HCT116 (cell line): ENCODE measurements around the gene ERVMER34-1. TPM values are rescaled to one million over a fixed set of nuclear protein-coding genes. Genes with fewer than 3 reads are reported as not detected.

ENCODE experiments used
- ATAC-seq: fragments of 200-7000 bp; cut with Tn5 transposase; 2 replicates; pipeline ENCODE4 v1.9.1; 2020; ENCODE audit warnings: mild to moderate bottlenecking, moderate library complexity
- BruUV-seq: library from RNA; stranded (reverse); fragments of 400-500 nt; replicated peaks from 2 replicates; lab custom pipeline; 2021; lab: Mats Ljungman, UMichigan
- CTCF ChIA-PET: fragments of 300-600 bp; sonication (Branson Sonifier 250); formaldehyde crosslinking; loops from one replicate; lab custom pipeline; 2021; ENCODE audit warnings: antibody characterized with exemption; lab: Charles Lee
- POLR2A ChIA-PET: fragments of 300-600, 350-600 bp; sonication (Branson Sonifier 250); formaldehyde crosslinking; loops from one replicate; lab custom pipeline; 2021; ENCODE audit warnings: antibody characterized with exemption; lab: Charles Lee
- RAD21 ChIA-PET, 2 experiments: fragments of 300-600 bp; sonication (Branson Sonifier 250); formaldehyde crosslinking; loops; one replicate each; lab custom pipeline; 2023; ENCODE audit warnings: low total read pairs in 2 of 2; ENCODE audit not compliant: uncharacterized antibody in 2 of 2, unreplicated experiment in 2 of 2, low non-redundant PET in 1 of 2; lab: Charles Lee
- DNase-seq: peaks from one replicate; pipeline ENCODE4 v3.0.0-alpha.2; 2010; ENCODE audit warnings: low read depth, low spot score
- H2AFZ ChIP-seq: fragments of 200-600 bp; shearing (Covaris generic), sonication (generic); 2 replicates; pipeline ENCODE4 v1.6.1; 2017; ENCODE audit warnings: low read depth, mixed run types, mixed read lengths, antibody characterized with exemption, low read length; ENCODE audit not compliant: poor library complexity, severe bottlenecking
- H3K27ac ChIP-seq: 2 replicates; pipeline ENCODE4 v1.5.1; 2012; ENCODE audit warnings: low read depth, low read length
- H3K27me3 ChIP-seq: fragments of 200-600 bp; sonication (generic); 2 replicates; pipeline ENCODE4 v1.6.1; 2016; ENCODE audit warnings: mixed run types, low read length, mixed read lengths; ENCODE audit not compliant: insufficient read depth
- H3K36me3 ChIP-seq, 2 experiments: fragments of 200-500 bp in 1 of 2; fragments of 200-600 bp in 1 of 2; sonication (Bioruptor generic) in 1 of 2; sonication (generic) in 1 of 2; 2 replicates each; pipeline versions ENCODE4 v1.5.1 to v1.6.1; 2014 to 2016; ENCODE audit warnings: low read length in 2 of 2, inconsistent platforms in 1 of 2, mixed read lengths in 1 of 2, mixed run types in 1 of 2; ENCODE audit not compliant: insufficient read depth in 2 of 2, control insufficient read depth in 1 of 2
- H3K4me1 ChIP-seq, 2 experiments: fragments of 200-600 bp in 1 of 2; sonication (generic) in 1 of 2; 2 replicates each; pipeline versions ENCODE4 v1.5.1 to v1.6.1; 2012 to 2017; ENCODE audit warnings: low read length in 2 of 2, inconsistent platforms in 1 of 2, mild to moderate bottlenecking in 1 of 2, mixed read lengths in 1 of 2, mixed run types in 1 of 2, moderate library complexity in 1 of 2; ENCODE audit not compliant: insufficient read depth in 2 of 2, control insufficient read depth in 1 of 2
- H3K4me2 ChIP-seq: fragments of 200-600 bp; sonication (generic); 2 replicates; pipeline ENCODE4 v1.6.1; 2017; ENCODE audit warnings: mixed run types, low read length, mixed read lengths
- H3K4me3 ChIP-seq, 2 experiments: fragments of 200-600 bp in 1 of 2; sonication (generic) in 1 of 2; replicated peaks in 1 of 2; 2 replicates each; pipeline ENCODE4 v1.5.1; 2011 to 2016; ENCODE audit warnings: low read length in 2 of 2, control low read depth in 1 of 2, low read depth in 1 of 2, mild to moderate bottlenecking in 1 of 2, mixed read lengths in 1 of 2, mixed run types in 1 of 2
- H3K79me2 ChIP-seq: fragments of 200-600 bp; sonication (generic); 2 replicates; pipeline ENCODE4 v1.6.1; 2017; ENCODE audit warnings: mild to moderate bottlenecking, mixed run types, low read length, moderate library complexity, mixed read lengths; ENCODE audit not compliant: insufficient read depth
- H3K9ac ChIP-seq: fragments of 200-600 bp; sonication (generic); 2 replicates; pipeline ENCODE4 v1.6.1; 2016; ENCODE audit warnings: low read length, mixed read lengths
- H3K9me2 ChIP-seq: fragments of 200-600 bp; sonication (generic), shearing (Covaris generic); 2 replicates; pipeline ENCODE4 v1.6.1; 2017; ENCODE audit warnings: mixed run types, mild to moderate bottlenecking, moderate library complexity; ENCODE audit not compliant: insufficient read depth
- H3K9me3 ChIP-seq, 2 experiments: fragments of 200-500 bp in 1 of 2; fragments of 200-600 bp in 1 of 2; sonication (Bioruptor generic) in 1 of 2; sonication (generic) in 1 of 2; 2 replicates each; pipeline ENCODE4 v1.6.1; 2014 to 2017; ENCODE audit warnings: low read length in 2 of 2, mixed read lengths in 2 of 2, inconsistent platforms in 1 of 2, low read depth in 1 of 2, mild to moderate bottlenecking in 1 of 2, mixed run types in 1 of 2, moderate library complexity in 1 of 2; ENCODE audit not compliant: control insufficient read depth in 1 of 2, insufficient read depth in 1 of 2
- H4K20me1 ChIP-seq: fragments of 200-600 bp; sonication (generic), shearing (Covaris generic); 2 replicates; pipeline ENCODE4 v1.6.1; 2017; ENCODE audit warnings: mixed run types, mild to moderate bottlenecking, moderate library complexity; ENCODE audit not compliant: insufficient read depth
- CBX3 ChIP-seq: IDR thresholded peaks from 2 replicates; pipeline ENCODE4 v1.6.1; 2012; ENCODE audit warnings: low read depth
- SIN3A ChIP-seq: IDR thresholded peaks from 2 replicates; pipeline ENCODE4 v1.6.1; 2012; ENCODE audit warnings: low read depth
- YY1 ChIP-seq: IDR thresholded peaks from 2 replicates; pipeline ENCODE4 v1.6.1; 2011; ENCODE audit warnings: low read length, low read depth, moderate library complexity, mild to moderate bottlenecking; ENCODE audit not compliant: insufficient replicate concordance; ENCODE audit errors: extremely low read depth
- intact Hi-C: fragments of 100-400 bp; cut with micrococcal nuclease; formaldehyde crosslinking; loops from 2 replicates; pipeline ENCODE4 v1.10.0; 2022
- total RNA-seq: library from RNA; stranded (reverse); gene quantifications from one replicate; pipeline ENCODE4 v1.2.1, GENCODE V29; 2021; ENCODE audit not compliant: unreplicated experiment
- TF ChIP-seq, protein P1 (sequence below): IDR thresholded peaks from 2 replicates; pipeline ENCODE4 v1.6.1; 2011; ENCODE audit warnings: mild to moderate bottlenecking, low read length, moderate library complexity; ENCODE audit not compliant: insufficient replicate concordance; ENCODE audit errors: extremely low read depth
- TF ChIP-seq, protein P2 (sequence below): IDR thresholded peaks from 2 replicates; pipeline ENCODE4 v1.6.1; 2012

Gene ERVMER34-1
- total RNA-seq, 1 experiment from 2014 or later, result 17.5 TPM

- Histone ChIP-seq H3K9ac (peak overlapping the region; percentile 56), H3K4me3 (peak overlapping the region; percentile 57 to 73), H3K9me2 (no peaks in the 10 kb centered on the region), H2AFZ (peak overlapping the region; percentile 30), H3K4me1 (peaks cover 17 to 29% of the 10 kb centered on the region in 2 experiments), H3K79me2 (peaks cover 28% of the 10 kb centered on the region), H3K4me2 (peak overlapping the region; percentile 76), H3K27me3 (no peaks in the 10 kb centered on the region), H3K9me3 (no peaks in the 10 kb centered on the region), H4K20me1 (no peaks in the 10 kb centered on the region), H3K27ac (peak overlapping the region; percentile 8; the same call in 1 of the 2 replicates), H3K36me3 (peaks cover 18 to 31% of the 10 kb centered on the region in 2 experiments)
- ChIA-PET RAD21 (no interaction called here), POLR2A (interaction anchor here (0.6 to 2.3 kb wide), 24 partner anchors 8 to 869 kb away, joined by 3 to 34 read pairs (median 4); partner anchors contain the start of genes DCUN1D4 and ERVMER34-1), CTCF (interaction anchor here (1.1 to 1.5 kb wide), 3 partner anchors 167 to 271 kb away, joined by 3 to 5 read pairs (median 4); no protein-coding TSS in a partner anchor)
- ATAC-seq (peak; percentile 23), DNase-seq (no peak)
- intact Hi-C loops, result loop anchor here (2.0 to 5.0 kb wide), 3 partner anchors 51 to 167 kb away; no protein-coding TSS in a partner anchor
- TF ChIP-seq, protein P1, sequence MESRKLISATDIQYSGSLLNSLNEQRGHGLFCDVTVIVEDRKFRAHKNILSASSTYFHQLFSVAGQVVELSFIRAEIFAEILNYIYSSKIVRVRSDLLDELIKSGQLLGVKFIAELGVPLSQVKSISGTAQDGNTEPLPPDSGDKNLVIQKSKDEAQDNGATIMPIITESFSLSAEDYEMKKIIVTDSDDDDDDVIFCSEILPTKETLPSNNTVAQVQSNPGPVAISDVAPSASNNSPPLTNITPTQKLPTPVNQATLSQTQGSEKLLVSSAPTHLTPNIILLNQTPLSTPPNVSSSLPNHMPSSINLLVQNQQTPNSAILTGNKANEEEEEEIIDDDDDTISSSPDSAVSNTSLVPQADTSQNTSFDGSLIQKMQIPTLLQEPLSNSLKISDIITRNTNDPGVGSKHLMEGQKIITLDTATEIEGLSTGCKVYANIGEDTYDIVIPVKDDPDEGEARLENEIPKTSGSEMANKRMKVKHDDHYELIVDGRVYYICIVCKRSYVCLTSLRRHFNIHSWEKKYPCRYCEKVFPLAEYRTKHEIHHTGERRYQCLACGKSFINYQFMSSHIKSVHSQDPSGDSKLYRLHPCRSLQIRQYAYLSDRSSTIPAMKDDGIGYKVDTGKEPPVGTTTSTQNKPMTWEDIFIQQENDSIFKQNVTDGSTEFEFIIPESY, result no peak
- TF ChIP-seq, protein P2, sequence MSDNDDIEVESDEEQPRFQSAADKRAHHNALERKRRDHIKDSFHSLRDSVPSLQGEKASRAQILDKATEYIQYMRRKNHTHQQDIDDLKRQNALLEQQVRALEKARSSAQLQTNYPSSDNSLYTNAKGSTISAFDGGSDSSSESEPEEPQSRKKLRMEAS, result peak; percentile 93
- TF ChIP-seq CBX3, result peak; percentile 24; the same call in 1 of the 2 replicates
- TF ChIP-seq SIN3A, result peak; percentile 17; the same call in 1 of the 2 replicates
- peak; percentile 4 for TF ChIP-seq YY1
- no TSS peak for BruUV-seq
Observed at GRCh38 chr4:52711834-52712250, 39.4 kb downstream of the ERVMER34-1 start.
